ENCODE results near the gene TSSK2.

GRCh38 chr22:19178657-19179496, 47.8 kb downstream of the TSSK2 start, which contains the start of gene SLC25A1:
- peak; percentile 63 for TF ChIP-seq POLR2A (IDR thresholded peaks at IDR 0.05)
- no peak for TF ChIP-seq CTCF (IDR thresholded peaks at IDR 0.05)
- TF ChIP-seq POLR2AphosphoS5 (IDR thresholded peaks at IDR 0.05): peak; percentile 75 to 79 (median 77)

Data from transverse colon (tissue), 4 donors.